GM12874 (cell line): ENCODE results near the gene PHYHD1.

Source experiments
- TF ChIP-seq, protein P1 (sequence below): IDR thresholded peaks from 2 replicates; pipeline ENCODE4 v1.5.1; 2011; ENCODE audit warnings: low read depth, mild to moderate bottlenecking, control low read depth, low read length, moderate library complexity; ENCODE audit not compliant: insufficient read depth

The PHYHD1 gene

DNA sequence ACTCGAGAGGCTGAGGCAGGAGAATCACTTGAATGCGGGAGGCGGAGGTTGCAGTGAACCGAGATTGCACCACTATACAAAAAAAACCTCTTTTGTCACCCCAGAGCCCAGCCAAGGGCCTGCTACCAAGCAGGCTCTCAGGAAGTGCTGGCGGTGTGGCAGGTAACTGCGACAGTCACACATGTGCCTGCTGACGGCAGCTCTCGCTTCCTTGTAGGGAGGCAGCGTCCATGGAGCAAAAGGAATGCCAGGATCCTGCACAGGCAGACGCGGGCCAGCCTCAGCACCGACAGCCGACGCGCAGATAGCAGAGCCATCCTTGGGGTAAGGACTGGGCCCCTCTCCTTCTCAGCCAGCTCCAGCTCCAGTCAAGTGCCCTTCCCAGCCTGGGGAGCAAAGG is 35.0 kb upstream of the PHYHD1 start:
- TF ChIP-seq, protein P1, sequence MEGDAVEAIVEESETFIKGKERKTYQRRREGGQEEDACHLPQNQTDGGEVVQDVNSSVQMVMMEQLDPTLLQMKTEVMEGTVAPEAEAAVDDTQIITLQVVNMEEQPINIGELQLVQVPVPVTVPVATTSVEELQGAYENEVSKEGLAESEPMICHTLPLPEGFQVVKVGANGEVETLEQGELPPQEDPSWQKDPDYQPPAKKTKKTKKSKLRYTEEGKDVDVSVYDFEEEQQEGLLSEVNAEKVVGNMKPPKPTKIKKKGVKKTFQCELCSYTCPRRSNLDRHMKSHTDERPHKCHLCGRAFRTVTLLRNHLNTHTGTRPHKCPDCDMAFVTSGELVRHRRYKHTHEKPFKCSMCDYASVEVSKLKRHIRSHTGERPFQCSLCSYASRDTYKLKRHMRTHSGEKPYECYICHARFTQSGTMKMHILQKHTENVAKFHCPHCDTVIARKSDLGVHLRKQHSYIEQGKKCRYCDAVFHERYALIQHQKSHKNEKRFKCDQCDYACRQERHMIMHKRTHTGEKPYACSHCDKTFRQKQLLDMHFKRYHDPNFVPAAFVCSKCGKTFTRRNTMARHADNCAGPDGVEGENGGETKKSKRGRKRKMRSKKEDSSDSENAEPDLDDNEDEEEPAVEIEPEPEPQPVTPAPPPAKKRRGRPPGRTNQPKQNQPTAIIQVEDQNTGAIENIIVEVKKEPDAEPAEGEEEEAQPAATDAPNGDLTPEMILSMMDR: no peak

DNA sequence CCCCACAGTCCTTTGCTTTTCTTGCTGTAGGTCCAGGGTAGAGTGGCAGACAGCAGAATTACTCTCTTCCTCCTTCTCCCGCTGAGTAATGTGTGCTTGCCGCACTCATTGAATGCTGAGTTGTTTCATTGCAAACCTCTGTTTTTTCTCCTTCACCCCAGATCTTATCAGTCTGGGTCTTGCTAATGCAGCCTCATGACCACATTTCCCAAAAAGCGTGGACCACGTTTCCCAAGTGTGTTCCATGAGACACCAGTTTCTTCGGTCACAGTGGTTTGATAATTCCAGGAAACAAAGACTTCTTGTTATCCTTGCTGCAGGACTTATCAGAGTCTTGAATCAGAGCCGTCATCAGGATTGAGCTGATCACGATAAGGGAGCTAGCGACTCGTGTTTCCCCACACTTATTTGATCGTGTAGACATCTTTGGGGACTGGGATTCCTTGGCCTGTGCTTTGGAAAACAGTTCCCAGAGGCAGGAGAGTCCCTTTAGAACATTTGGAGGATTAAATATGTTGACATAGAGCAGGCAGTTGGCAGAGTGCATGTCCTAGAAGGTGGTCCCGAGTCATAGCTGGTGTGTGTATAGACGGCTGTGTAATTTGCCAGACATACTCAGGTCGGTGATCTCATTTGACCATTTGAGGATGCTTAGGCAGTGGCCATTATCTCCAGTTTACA is 34.4 kb upstream of the PHYHD1 start:
- TF ChIP-seq, protein P1: no peak

DNA sequence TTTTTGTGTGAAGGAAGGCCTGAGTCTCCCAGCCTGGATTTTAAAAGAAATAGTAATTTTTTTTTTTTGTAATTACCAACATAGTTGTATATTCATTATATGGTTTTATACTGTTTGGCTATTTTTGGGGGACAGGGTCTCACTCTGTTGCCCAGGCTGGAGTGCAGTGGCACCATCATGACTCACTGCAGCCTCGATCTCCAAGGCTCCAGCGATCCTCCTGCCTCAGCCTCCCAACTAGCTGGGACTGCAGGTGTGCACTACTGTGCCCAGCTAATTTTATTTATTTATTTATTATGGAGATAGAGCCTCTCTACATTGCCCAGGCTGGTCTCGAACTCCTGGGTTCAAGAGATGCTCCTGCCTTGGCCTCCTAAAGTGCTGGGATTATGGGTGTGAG is 33.7 kb upstream of the PHYHD1 start:
- TF ChIP-seq, protein P1: no peak

DNA sequence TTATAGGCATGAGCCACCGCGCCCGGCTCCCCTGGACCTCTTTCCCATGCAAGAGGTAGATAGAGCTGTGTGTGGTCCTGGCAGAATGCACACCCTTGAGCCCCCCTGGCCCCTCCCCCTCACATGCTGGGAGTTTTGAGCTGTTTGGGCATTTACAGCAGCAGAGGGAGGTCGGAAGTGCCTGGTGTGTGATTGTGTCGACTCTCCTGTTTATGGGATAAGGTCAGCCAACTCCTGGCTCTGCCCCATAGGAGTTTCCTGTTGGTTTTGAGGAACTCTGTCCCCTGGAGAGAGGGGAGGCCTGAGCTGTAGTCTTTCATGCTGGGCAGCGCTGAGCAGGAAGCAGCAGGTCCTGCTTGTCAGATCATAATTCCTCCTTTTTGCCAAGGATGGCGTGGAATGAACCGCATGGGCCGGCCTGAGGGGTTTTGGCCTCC is 32.9 kb upstream of the PHYHD1 start:
- TF ChIP-seq, protein P1: no peak

DNA sequence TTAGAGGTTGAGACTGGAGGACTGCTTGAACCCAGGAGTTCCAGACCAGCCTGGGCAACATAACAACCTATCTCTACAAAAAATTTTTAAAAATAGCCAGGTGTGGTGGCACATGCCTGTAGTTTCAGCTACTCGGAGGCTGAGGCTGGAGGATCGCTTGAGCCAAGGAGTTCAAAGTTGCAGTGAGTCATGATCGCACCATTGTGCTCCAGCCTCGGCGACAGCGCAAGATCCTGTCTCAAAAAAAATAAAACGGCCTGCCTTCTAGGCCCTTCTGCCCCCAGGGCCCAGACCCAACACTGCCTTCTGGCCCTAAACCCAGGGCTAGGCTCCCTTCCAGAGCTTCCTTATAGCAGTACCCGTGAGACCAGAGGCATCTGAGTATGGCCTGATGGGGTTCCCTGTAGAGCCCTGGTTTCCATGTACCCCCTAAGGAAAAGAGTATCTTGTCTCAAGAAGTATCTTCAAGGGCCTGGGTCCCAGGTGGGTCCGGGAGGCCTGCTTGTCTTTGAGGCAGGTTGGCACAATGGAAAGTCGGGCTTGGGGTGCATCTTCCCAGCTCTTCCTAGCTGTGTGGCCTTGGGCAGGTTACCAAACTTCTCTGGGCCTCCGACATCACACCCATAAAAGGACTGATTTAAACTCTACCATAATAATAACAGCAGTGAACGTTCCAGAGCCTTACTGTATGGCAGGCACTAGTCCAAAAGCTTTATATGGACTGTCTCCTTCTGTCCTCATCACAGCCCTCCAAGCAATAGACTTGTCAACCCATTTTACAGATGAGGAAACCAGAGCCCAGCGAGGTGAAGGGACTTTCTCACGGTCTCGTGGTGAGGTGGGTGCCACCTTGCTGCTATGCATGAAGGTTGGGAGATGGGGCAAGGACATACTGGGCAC is 29.2 kb upstream of the PHYHD1 start:
- TF ChIP-seq, protein P1: no peak

DNA sequence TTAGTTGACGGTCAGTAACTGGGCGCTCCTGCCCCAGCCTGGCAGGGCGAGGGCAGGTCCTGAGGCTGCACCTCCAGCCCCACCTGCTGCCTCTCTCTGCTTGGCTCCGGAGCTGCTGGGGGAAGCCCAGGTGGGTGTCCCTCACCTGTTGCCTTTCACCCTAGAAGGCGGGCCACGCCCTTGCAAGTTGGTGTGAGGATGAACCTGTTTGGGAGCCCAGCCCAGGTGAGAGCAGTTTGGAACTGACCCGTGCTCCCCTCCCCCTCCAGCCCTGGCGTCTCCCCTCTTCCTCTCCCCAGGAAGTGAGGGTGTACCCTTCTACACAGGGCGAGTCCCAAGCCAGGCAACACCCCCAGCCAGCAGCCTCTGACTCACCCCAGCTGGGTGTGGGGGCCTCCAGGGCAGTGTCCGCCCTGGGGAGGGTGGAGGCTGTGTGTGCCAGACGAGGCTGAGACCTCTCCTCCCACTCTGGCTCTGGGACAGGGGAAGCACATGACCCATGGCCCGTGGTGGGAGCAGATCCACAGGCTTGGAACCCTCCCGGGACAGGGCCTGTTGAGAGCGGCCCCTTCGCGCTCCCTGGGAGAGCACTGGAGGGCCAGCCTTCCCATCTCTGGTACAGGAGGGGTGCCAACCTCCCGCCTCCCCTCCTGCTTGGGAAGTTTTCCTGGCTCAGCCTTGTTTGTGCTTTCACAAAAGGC is 28.4 kb upstream of the PHYHD1 start:
- TF ChIP-seq, protein P1: no peak

DNA sequence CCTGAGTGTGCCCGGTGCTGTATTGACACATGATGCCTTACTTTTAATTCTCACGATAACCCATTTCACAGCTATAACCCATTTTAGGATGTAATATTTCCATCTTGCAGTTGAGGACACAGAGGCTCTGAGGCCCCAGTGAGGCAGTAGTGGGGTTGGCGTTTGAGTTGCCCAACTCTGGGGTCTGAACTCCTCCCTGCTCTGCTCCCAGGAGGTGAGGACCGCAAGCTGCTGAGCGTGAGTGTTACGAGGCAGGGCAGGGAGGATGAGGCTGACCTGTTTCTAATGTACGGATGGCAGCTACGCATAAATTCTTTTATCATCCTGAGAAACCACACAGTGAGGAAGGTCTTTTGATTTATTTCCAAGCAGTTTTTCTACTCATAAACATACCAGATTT is 27.4 kb upstream of the PHYHD1 start:
- TF ChIP-seq, protein P1: no peak
